ENCODE measurements around the gene FBXO4.

DNA sequence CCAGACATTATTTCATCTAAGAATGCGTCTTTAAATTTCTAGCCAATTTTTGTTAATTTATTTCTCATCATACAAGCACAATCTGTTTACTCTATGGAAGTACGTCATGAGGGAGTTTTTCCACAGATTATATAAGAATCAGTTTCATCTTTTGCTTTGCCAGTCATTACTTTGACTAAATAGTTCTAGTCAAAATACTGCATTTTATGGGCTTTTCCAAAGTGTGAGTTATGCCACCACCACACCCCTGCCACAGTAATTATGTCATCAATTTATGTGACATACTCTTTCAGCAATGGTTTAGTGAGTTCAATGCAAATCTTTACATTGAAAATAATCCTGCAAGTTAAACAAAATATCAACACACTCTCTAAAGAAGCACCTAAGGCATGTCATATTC, 18.9 kb upstream of the FBXO4 start:
- TF ChIP-seq CTCF (tag by site-specific recombination; IDR thresholded peaks at IDR 0.05) (no peak), ZNF155 (tag by site-specific recombination; IDR thresholded peaks at IDR 0.05) (no peak), PRDM1 (tag by site-specific recombination; IDR thresholded peaks at IDR 0.05) (no peak), ZNF266 (tag by site-specific recombination; IDR thresholded peaks at IDR 0.05; ENCODE audit: low read depth) (no peak), ZNF777 (tag by site-specific recombination; IDR thresholded peaks at IDR 0.05; ENCODE audit: borderline replicate concordance) (no peak), ZNF501 (tag by site-specific recombination; IDR thresholded peaks at IDR 0.05) (no peak), ZNF747 (tag by site-specific recombination; IDR thresholded peaks at IDR 0.05) (no peak)
- TF ChIP-seq, protein P1, sequence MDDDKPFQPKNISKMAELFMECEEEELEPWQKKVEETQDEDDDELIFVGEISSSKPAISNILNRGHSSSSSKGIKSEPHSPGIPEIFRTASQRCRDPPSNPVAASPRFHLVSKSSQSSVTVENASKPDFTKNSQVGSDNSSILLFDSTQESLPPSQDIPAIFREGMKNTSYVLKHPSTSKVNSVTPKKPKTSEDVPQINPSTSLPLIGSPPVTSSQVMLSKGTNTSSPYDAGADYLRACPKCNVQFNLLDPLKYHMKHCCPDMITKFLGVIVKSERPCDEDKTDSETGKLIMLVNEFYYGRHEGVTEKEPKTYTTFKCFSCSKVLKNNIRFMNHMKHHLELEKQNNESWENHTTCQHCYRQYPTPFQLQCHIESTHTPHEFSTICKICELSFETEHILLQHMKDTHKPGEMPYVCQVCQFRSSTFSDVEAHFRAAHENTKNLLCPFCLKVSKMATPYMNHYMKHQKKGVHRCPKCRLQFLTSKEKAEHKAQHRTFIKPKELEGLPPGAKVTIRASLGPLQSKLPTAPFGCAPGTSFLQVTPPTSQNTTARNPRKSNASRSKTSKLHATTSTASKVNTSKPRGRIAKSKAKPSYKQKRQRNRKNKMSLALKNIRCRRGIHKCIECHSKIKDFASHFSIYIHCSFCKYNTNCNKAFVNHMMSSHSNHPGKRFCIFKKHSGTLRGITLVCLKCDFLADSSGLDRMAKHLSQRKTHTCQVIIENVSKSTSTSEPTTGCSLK (tag by site-specific recombination; IDR thresholded peaks at IDR 0.05), result no peak

Measured in HEK293 (cell line).